ES-I3 (cell line): ENCODE data around the gene RAB33A.

Experiments
- H3K36me3 ChIP-seq: 2 replicates; pipeline ENCODE4 v1.6.1; 2013; ENCODE audit warnings: mild to moderate bottlenecking, low read length, control low read depth, moderate library complexity; ENCODE audit not compliant: insufficient read depth
- H3K4me1 ChIP-seq: 2 replicates; pipeline ENCODE4 v1.6.1; 2013; ENCODE audit warnings: mild to moderate bottlenecking, control low read depth, low read length; ENCODE audit not compliant: insufficient read depth
- H3K9ac ChIP-seq: 2 replicates; pipeline ENCODE4 v1.6.1; 2013; ENCODE audit warnings: low read depth, mild to moderate bottlenecking, low read length, moderate library complexity
- H3K9me3 ChIP-seq: 2 replicates; pipeline ENCODE4 v1.6.1; 2013; ENCODE audit warnings: mild to moderate bottlenecking, low read length, moderate library complexity; ENCODE audit not compliant: control insufficient read depth, insufficient read depth

RAB33A gene

GRCh38 chrX:130162094-130162735, 9.5 kb upstream of the RAB33A start:
- no peak overlapping the region for H3K9ac ChIP-seq
- peaks cover 6% of the 10 kb centered on the region; the same call in 1 of the 2 replicates for H3K4me1 ChIP-seq
- H3K9me3 ChIP-seq = no peaks in the 10 kb centered on the region
- H3K36me3 ChIP-seq = no peaks in the 10 kb centered on the region

- peaks cover 6% of the 10 kb centered on the region; the same call in 1 of the 2 replicates for H3K4me1 ChIP-seq
- no peak overlapping the region for H3K9ac ChIP-seq
- no peaks in the 10 kb centered on the region for H3K9me3 ChIP-seq
- no peaks in the 10 kb centered on the region for H3K36me3 ChIP-seq
Measured at GRCh38 chrX:130163398-130163797, 8.4 kb upstream of the RAB33A start.

- Histone ChIP-seq H3K4me1 (peaks cover 6% of the 10 kb centered on the region; the same call in 1 of the 2 replicates), H3K9me3 (no peaks in the 10 kb centered on the region), H3K9ac (peak overlapping the region; percentile 82), H3K36me3 (no peaks in the 10 kb centered on the region)
Measured at GRCh38 chrX:130165181-130165702, 6.5 kb upstream of the RAB33A start.

- Histone ChIP-seq H3K36me3 (no peaks in the 10 kb centered on the region), H3K4me1 (peaks cover 6% of the 10 kb centered on the region; the same call in 1 of the 2 replicates), H3K9me3 (no peaks in the 10 kb centered on the region), H3K9ac (peak within 1 kb of the TSS; percentile 82)
Measured at GRCh38 chrX:130165703-130166502, 5.9 kb upstream of the RAB33A start, which contains the start of gene AIFM1. Gene AIFM1, minus strand, starts transcription at chrX:130165841. Its CDS starts 185 bp downstream, at chrX:130165656.

GRCh38 chrX:130166503-130166777, 5.3 kb upstream of the RAB33A start:
- H3K4me1 ChIP-seq = peaks cover 6% of the 10 kb centered on the region; the same call in 1 of the 2 replicates
- no peaks in the 10 kb centered on the region for H3K9me3 ChIP-seq
- H3K9ac ChIP-seq = peak overlapping the region; percentile 82

GRCh38 chrX:130167040-130167439, 4.7 kb upstream of the RAB33A start:
- Histone ChIP-seq H3K9me3 (no peaks in the 10 kb centered on the region), H3K36me3 (no peaks in the 10 kb centered on the region), H3K9ac (no peak overlapping the region), H3K4me1 (peaks cover 6% of the 10 kb centered on the region; the same call in 1 of the 2 replicates)

More at GRCh38 chrX:130166503-130166777, 5.3 kb upstream of the RAB33A start:
- no peaks in the 10 kb centered on the region for H3K36me3 ChIP-seq

GRCh38 chrX:130170752-130171445, 863 bp upstream of the RAB33A start:
- H3K9ac ChIP-seq = peak overlapping the region; percentile 49; the same call in 1 of the 2 replicates
- H3K36me3 ChIP-seq = no peaks in the 10 kb centered on the region
- peaks cover 7% of the 10 kb centered on the region; the same call in 1 of the 2 replicates for H3K4me1 ChIP-seq
- no peaks in the 10 kb centered on the region for H3K9me3 ChIP-seq

- H3K9ac ChIP-seq = peak overlapping the region; percentile 49; the same call in 1 of the 2 replicates
- no peaks in the 10 kb centered on the region for H3K9me3 ChIP-seq
- H3K36me3 ChIP-seq = no peaks in the 10 kb centered on the region
- peaks cover 7% of the 10 kb centered on the region; the same call in 1 of the 2 replicates for H3K4me1 ChIP-seq
Measured at GRCh38 chrX:130172127-130172845, 524 bp downstream of the RAB33A start.

GRCh38 chrX:130173190-130173895, 1.6 kb downstream of the RAB33A start:
- Histone ChIP-seq H3K36me3 (no peaks in the 10 kb centered on the region), H3K9me3 (no peaks in the 10 kb centered on the region), H3K9ac (peak overlapping the region; percentile 9; the same call in 1 of the 2 replicates), H3K4me1 (peaks cover 7% of the 10 kb centered on the region; the same call in 1 of the 2 replicates)

GRCh38 chrX:130174045-130174704, 2.4 kb downstream of the RAB33A start:
- H3K9ac ChIP-seq = no peak overlapping the region
- no peaks in the 10 kb centered on the region for H3K36me3 ChIP-seq
- peaks cover 7% of the 10 kb centered on the region; the same call in 1 of the 2 replicates for H3K4me1 ChIP-seq
- H3K9me3 ChIP-seq = no peaks in the 10 kb centered on the region

GRCh38 chrX:130174937-130175336, 3.2 kb downstream of the RAB33A start:
- Histone ChIP-seq H3K9ac (no peak overlapping the region), H3K36me3 (no peaks in the 10 kb centered on the region), H3K9me3 (no peaks in the 10 kb centered on the region), H3K4me1 (peaks cover 7% of the 10 kb centered on the region; the same call in 1 of the 2 replicates)

- no peak overlapping the region for H3K9ac ChIP-seq
- H3K4me1 ChIP-seq = peaks cover 7% of the 10 kb centered on the region; the same call in 1 of the 2 replicates
- no peaks in the 10 kb centered on the region for H3K9me3 ChIP-seq
- no peaks in the 10 kb centered on the region for H3K36me3 ChIP-seq
Measured at GRCh38 chrX:130176354-130176776, 4.6 kb downstream of the RAB33A start.

- Histone ChIP-seq H3K9ac (no peak overlapping the region), H3K36me3 (no peaks in the 10 kb centered on the region), H3K4me1 (peaks cover 7% of the 10 kb centered on the region; the same call in 1 of the 2 replicates), H3K9me3 (no peaks in the 10 kb centered on the region)
Measured at GRCh38 chrX:130176942-130177341, 5.2 kb downstream of the RAB33A start.
